ENCODE measurements around the gene GRIP2.
"Not testable (repeated sequence)": the region's sequence is repeated elsewhere in the genome, so short reads cannot be mapped to it uniquely, and the experiment has no call there.

Gene GRIP2

DNA sequence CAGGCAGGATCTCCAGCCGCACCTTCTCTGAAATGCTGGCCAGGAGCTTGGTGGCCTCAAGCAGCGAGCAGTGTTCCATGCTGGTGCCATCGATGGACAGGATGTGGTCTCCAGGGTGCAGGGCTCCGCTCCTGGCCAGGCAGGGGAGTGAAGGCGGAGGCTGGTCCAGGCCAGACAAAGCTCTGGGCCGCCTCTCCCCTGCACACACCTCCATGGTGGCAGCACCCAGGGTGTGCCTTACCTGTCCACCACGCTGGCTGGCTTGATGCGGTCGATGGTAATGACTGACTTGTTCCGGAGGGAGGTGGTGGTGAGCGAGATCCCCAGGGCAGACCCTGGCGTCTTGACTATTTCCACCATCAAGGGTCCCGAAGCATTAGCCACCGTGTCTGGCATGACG, 20.0 kb downstream of the GRIP2 start:
- DNase-seq (ENCODE audit: low spot score): no peak

DNA sequence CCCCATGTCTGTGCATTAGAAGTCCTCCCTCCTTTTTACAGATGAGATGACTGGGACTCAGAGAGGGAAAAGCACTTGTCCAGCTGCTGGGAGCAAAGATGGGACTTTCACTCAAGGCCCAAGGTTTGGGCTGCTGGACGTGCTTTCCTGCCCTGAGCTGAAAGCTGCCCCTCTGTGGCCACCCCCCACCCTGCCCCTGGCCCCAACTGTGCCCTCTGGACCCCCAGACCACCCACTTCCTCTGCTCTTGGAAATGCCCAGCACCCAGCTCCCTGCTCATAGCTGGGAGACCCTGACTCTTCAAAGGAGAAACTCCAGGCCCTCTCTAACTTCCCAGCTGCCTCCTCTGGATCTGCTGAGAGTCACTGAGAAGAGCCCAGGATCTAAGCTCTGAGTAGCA, 20.7 kb downstream of the GRIP2 start:
- no peak for DNase-seq (ENCODE audit: low spot score)

DNA sequence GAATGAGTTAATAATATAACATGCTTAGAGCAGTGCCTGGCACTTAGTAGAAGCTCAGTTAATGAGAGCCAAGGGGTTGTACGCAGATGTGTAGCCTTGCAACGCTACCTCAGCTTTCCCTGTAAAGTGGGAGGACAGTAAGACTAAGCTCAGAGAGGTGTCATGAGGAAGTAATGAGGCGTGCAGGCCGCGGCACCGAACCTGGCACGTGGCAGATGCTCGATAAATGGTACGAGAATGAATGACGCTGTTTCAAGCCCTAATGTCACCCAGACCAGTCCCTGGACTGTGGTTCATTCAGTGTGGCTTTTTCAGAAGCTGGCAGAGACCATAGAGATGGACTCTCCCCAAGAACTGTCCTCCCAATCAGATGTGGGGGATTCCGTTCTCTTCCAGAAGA, 21.2 kb downstream of the GRIP2 start:
- DNase-seq (ENCODE audit: low spot score): no peak

GRCh38 chr3:14518432-14518802, 21.7 kb downstream of the GRIP2 start:
- DNase-seq (ENCODE audit: low spot score): no peak

DNA sequence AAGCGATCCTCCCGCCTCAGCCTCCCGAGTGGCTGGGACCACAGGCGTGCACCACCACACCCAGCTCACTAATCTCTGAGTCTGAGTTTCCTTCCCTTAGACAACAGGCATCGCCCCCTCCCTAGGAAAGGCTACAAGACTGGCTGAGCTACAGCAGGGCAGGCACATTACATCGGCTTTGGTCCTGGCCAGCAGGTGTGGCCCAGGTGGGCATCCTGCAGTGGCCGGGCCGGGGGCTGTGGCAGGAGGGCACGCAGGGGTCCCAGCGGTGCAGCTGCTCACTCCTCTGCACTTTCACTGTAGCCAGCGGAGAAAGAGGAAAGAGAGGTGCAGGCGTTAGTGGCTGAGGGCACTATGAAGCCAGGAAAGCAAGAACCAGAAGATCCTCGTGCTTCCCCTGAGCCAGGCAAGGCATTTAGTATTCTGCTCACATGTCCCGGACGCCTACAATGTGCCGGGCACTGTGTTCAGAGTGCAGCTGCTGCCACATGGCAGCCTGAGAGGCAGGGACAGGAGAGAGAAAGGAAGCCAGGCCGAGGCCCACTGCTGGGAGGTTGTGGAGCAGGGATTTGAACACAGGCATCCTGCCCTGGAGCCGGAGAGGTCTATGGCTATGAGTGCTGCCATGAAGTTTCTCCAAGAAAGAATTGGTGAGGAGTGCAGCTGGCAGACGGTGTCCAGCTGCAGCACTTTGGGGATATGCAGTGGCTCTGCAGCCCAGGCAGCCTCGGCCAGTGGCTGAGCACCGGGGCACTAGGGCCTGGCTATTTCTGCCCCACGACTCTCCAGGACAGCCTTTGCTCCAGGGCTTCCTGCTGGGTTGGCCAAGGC, 22.3 kb downstream of the GRIP2 start:
- DNase-seq (ENCODE audit: low spot score): no peak

DNA sequence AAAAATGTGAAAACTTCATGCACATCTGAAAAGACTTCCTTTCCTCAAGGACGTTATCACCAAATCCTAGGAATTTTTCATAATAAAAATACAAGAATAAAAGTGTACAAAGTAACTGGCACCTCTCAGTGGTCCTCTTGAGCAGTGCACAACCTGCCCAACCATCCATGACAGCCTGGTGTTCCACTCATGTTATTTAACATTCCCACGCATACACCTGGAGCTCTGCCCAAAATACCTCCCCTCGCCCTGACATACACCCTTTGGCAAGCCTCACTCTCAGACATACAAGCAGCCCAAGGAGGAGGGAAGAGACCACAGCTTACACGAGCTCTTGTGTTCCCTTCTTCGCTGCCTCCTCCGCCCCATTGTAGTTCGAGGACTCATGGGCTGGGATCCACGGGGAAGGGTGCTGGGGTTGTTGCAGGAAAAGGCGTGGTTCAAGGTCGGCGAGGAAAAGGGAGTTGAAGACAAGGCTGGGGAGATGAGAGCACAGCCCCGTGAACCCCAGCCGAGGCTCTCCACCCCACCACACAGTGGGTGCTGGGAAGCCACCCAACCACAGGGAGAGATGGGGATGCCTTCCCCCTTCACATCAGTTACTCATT, 23.3 kb downstream of the GRIP2 start:
- no peak for DNase-seq (ENCODE audit: low spot score)

- DNase-seq (ENCODE audit: low spot score): not testable (repeated sequence)
These were observed 24.6 kb downstream of the GRIP2 start for GRCh38 chr3:14515526-14515925.

GRCh38 chr3:14514323-14514720, 25.8 kb downstream of the GRIP2 start:
- DNase-seq (ENCODE audit: low spot score): no peak

GRCh38 chr3:14513566-14514322, 26.4 kb downstream of the GRIP2 start:
- DNase-seq (ENCODE audit: low spot score): no peak

DNA sequence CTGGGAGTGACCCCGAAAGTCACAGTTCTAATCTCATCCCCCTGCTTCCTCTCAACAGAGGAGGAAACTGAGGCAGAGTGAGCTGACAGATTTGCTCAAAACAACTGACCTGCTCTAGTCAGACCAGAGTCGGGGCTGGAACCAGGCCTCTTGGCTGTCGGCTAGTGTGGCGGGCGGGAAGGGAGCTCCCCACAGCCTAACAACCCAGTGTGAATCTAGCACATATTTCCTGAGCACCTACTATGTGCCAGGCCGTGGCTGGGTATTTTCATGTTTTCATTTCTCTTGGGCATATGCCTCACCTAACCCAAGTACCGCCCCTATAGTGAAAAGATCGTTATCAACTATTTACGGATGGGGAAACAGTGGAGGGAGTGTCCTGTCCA, 27.2 kb downstream of the GRIP2 start:
- no peak for DNase-seq (ENCODE audit: low spot score)

DNA sequence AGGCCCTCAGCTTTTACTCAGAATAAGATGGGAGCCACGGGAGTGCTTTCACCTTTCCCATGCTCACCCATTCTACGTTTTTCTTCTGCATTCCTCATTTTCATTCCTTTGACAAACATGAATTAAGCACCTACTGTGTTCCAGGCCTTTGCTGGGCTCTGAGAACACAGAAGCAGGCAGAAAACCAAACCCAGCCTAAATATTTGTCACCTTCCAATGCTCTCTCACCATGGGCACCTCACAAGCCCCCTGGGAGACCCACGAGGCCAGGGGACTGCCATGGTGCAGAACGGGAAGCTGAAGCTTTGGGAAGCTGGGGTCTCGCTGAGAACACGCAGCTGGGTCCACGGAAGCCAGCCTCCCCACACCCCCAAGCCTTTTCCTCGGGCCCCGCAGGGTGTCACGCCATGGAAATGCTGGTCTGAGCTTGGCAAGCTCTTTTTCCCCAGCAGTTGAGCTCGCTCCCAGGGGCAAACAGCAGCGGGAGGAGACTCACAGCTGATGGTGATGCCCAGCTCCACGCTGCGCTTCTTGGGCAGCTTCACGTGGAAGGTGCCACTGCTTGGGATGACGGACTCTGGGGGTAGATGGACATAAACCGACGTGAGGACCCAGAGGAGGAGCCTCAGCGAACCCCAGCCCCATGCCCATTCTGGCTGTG, 27.7 kb downstream of the GRIP2 start:
- no peak for DNase-seq (ENCODE audit: low spot score)

GRCh38 chr3:14511623-14512280, 28.4 kb downstream of the GRIP2 start:
- DNase-seq (ENCODE audit: low spot score): no peak

DNA sequence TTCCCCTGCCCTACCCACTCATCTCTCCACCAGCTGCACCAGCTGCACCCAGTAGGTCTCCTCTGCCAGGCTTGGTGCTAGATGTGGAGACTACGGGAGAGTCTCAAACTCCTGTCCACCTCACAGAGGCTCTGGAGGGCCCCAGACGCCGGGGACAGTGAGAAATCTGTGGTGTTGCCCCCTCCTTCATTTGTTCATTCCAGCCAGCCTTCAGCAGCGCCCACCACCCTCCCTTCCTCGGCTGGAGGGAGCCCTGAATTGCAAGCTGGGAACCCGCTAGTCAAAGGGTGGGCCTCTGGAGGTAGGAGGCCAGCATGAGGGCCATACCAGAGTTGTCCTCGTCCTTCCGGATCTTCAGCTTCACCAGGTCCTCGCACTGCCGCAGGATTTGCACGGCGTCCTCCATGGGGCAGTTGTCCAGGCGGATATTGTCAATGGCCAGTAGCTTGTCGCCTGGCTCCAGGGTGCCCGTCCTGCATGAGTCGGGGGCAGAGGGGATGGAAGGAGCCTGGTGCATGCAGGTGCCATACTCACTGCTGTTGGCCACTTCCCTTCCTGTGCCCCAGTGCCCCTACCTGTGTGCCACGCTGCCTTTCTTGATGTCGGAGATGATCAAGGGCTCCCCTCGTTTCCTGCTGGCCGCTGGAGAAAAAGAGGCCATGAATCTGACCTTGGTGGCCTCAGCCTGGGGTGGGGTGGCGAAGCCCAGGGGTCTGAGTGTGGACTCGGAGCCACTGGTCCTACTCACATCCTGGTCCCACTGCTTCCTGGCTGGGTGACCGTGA, 29.1 kb downstream of the GRIP2 start:
- no peak for DNase-seq (ENCODE audit: low spot score)

GRCh38 chr3:14509796-14510100, 30.4 kb downstream of the GRIP2 start:
- DNase-seq (ENCODE audit: low spot score): no peak

- DNase-seq (ENCODE audit: low spot score): peak; percentile 91
These were observed 31.0 kb downstream of the GRIP2 start for GRCh38 chr3:14508966-14509795.

GRCh38 chr3:14508505-14508819, 31.7 kb downstream of the GRIP2 start:
- no peak for DNase-seq (ENCODE audit: low spot score)

DNA sequence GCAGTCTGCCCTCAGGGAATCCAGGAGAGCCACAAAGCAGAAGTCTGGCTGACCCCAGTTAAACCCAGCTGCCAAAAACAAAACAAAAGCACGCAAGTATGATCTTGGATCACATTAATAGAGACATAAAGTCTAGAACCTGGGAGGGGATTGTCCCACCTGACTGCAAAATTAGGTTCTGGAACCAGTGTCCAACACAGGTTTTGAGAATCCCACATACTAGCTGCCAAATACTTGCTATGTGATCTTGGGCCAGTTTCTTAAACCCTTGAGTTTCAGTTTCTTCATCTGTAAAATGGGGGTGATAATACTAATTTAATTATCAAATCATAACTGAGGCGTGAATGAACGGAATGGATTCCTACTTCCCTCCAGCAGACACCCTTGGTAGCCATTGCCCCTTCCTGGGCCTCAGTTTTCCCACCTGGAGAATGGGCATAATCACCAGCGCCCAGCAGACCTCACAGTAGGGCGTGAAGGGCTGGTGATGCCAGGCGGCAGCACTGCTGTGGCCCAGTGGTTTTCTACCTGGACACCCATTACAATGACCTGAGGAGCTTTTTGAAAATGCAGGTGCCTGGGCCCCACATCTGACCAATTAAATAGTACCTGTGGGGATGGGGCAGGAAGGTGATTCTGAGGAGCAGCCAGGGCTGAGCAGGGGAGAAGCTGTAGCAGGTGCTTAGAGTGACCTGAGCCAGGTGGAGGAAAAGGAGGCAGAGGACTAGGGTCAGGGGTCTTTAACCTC, 32.2 kb downstream of the GRIP2 start:
- no peak for DNase-seq (ENCODE audit: low spot score)

- no peak for DNase-seq (ENCODE audit: low spot score)
These were observed 32.8 kb downstream of the GRIP2 start for GRCh38 chr3:14507305-14507741.

GRCh38 chr3:14506626-14507304, 33.4 kb downstream of the GRIP2 start:
- no peak for DNase-seq (ENCODE audit: low spot score)
